ENCODE results near the gene PHF13. TPM values are rescaled to one million over a fixed set of nuclear protein-coding genes. Genes with fewer than 3 reads are reported as not detected.

Gene PHF13
- total and polyA plus RNA-seq, 9 of the 15 experiments (the other 6 are each of a cell fraction or from before 2014, with no cell fraction given): 1.8 to 36.1 (median 11.7) TPM

- TF ChIP-seq HNRNPH1 (optimal IDR thresholded peaks at IDR 0.05; ENCODE audit: low read depth, low read length) (no peak), ZNF23 (CRISPR knock-in tag; IDR thresholded peaks at IDR 0.05) (no peak), SMC3 (conservative IDR thresholded peaks at IDR 0.05; ENCODE audit: insufficient read depth, low read depth, low read length) (no peak), TAF7 (tag; IDR thresholded peaks at IDR 0.05) (no peak), ZNF785 (CRISPR knock-in tag; IDR thresholded peaks at IDR 0.05) (no peak), STAT5A (IDR thresholded peaks at IDR 0.05; ENCODE audit: borderline replicate concordance, low read length) (no peak), EHMT2 (IDR thresholded peaks at IDR 0.05) (no peak), RBM15 (IDR thresholded peaks at IDR 0.05; ENCODE audit: insufficient read depth, low read length) (no peak), ETS2 (tag; IDR thresholded peaks at IDR 0.05; ENCODE audit: borderline replicate concordance, poor library complexity, severe bottlenecking) (peak; percentile 10), MECOM (CRISPR knock-in tag; IDR thresholded peaks at IDR 0.05) (no peak), ZNF707 (CRISPR knock-in tag; conservative IDR thresholded peaks at IDR 0.05) (no peak), GATAD2B (IDR thresholded peaks at IDR 0.05; ENCODE audit: borderline replicate concordance) (no peak), NEUROD1 (IDR thresholded peaks at IDR 0.05; ENCODE audit: borderline replicate concordance, low read depth, low read length, partially characterized antibody) (no peak), TAF15 (IDR thresholded peaks at IDR 0.05; ENCODE audit: low read depth, low read length) (no peak), RBM17 (IDR thresholded peaks at IDR 0.05; ENCODE audit: borderline replicate concordance, low read depth, low read length) (no peak), OTX1 (CRISPR knock-in tag; IDR thresholded peaks at IDR 0.05) (no peak), MAFG (tag; conservative IDR thresholded peaks at IDR 0.05) (no peak), NFIX (CRISPR knock-in tag; IDR thresholded peaks at IDR 0.05; ENCODE audit: low read depth) (no peak), SMARCA5 (IDR thresholded peaks at IDR 0.05) (no peak), GTF3C2 (IDR thresholded peaks at IDR 0.05; ENCODE audit: borderline replicate concordance, extremely low read depth, insufficient read length) (no peak)
- TF ChIP-seq, protein P1, sequence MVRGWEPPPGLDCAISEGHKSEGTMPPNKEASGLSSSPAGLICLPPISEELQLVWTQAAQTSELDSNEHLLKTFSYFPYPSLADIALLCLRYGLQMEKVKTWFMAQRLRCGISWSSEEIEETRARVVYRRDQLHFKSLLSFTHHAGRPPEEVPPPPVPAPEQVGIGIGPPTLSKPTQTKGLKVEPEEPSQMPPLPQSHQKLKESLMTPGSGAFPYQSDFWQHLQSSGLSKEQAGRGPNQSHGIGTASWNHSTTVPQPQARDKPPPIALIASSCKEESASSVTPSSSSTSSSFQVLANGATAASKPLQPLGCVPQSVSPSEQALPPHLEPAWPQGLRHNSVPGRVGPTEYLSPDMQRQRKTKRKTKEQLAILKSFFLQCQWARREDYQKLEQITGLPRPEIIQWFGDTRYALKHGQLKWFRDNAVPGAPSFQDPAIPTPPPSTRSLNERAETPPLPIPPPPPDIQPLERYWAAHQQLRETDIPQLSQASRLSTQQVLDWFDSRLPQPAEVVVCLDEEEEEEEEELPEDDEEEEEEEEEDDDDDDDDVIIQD (CRISPR knock-in tag; IDR thresholded peaks at IDR 0.05): no peak; the same call in 1 of the 2 replicates
- TF ChIP-seq, protein P2, sequence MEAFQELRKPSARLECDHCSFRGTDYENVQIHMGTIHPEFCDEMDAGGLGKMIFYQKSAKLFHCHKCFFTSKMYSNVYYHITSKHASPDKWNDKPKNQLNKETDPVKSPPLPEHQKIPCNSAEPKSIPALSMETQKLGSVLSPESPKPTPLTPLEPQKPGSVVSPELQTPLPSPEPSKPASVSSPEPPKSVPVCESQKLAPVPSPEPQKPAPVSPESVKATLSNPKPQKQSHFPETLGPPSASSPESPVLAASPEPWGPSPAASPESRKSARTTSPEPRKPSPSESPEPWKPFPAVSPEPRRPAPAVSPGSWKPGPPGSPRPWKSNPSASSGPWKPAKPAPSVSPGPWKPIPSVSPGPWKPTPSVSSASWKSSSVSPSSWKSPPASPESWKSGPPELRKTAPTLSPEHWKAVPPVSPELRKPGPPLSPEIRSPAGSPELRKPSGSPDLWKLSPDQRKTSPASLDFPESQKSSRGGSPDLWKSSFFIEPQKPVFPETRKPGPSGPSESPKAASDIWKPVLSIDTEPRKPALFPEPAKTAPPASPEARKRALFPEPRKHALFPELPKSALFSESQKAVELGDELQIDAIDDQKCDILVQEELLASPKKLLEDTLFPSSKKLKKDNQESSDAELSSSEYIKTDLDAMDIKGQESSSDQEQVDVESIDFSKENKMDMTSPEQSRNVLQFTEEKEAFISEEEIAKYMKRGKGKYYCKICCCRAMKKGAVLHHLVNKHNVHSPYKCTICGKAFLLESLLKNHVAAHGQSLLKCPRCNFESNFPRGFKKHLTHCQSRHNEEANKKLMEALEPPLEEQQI (IDR thresholded peaks at IDR 0.05): no peak
Observed at GRCh38 chr1:6601923-6602668, 11.4 kb upstream of the PHF13 start (continued).

Data from K562 (cell line).